HUES6 (cell line): Measurements from ENCODE around the gene FBXO3.

Experiments
- H3K27ac ChIP-seq: 2 replicates; pipeline ENCODE4 v1.7.0; 2013; ENCODE audit warnings: low read depth, mild to moderate bottlenecking, low read length, inconsistent platforms
- H3K27me3 ChIP-seq: 2 replicates; pipeline ENCODE4 v1.6.1; 2013; ENCODE audit warnings: low read length; ENCODE audit not compliant: control insufficient read depth, insufficient read depth
- H3K36me3 ChIP-seq: 2 replicates; pipeline ENCODE4 v1.6.1; 2013; ENCODE audit warnings: low read length; ENCODE audit not compliant: control insufficient read depth, insufficient read depth
- H3K4me1 ChIP-seq: 2 replicates; pipeline ENCODE4 v1.6.1; 2013; ENCODE audit warnings: low read length; ENCODE audit not compliant: control insufficient read depth, insufficient read depth
- H3K4me3 ChIP-seq: 2 replicates; pipeline ENCODE4 v1.5.1; 2013; ENCODE audit warnings: low read depth, low read length
- H3K9ac ChIP-seq: one replicate; pipeline ENCODE4 v1.6.1; 2013; ENCODE audit warnings: mild to moderate bottlenecking, low read length
- H3K9me3 ChIP-seq: 2 replicates; pipeline ENCODE4 v1.6.1; 2013; ENCODE audit warnings: low read depth, low read length; ENCODE audit not compliant: control insufficient read depth, insufficient read depth

The FBXO3 gene

DNA sequence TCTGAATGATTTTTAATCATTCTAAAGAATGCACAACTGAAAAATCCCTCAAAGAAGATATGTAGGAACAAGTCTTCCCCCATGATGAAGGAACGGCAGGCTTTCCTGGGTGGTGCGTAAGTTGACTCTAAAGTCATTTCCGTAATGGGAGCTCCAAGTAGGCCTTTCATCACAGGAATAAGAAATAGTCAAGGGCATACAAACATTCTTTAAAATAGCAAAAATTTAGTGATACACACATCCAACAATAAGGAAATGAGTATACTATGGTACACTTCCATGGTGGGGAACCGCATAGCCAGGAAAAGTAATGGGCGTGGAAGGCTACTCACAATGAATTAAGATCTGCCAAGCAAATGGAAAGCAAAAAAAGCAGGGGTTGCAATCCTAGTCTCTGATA, 48.8 kb downstream of the FBXO3 start:
- H3K9me3 ChIP-seq = no peaks in the 10 kb centered on the region
- no peak overlapping the region for H3K9ac ChIP-seq
- H3K4me1 ChIP-seq = peaks cover 27% of the 10 kb centered on the region; the same call in 1 of the 2 replicates
- no peaks in the 10 kb centered on the region for H3K27me3 ChIP-seq
- H3K4me3 ChIP-seq = no peak overlapping the region
- peaks cover 13% of the 10 kb centered on the region for H3K36me3 ChIP-seq
- H3K27ac ChIP-seq = no peak overlapping the region

DNA sequence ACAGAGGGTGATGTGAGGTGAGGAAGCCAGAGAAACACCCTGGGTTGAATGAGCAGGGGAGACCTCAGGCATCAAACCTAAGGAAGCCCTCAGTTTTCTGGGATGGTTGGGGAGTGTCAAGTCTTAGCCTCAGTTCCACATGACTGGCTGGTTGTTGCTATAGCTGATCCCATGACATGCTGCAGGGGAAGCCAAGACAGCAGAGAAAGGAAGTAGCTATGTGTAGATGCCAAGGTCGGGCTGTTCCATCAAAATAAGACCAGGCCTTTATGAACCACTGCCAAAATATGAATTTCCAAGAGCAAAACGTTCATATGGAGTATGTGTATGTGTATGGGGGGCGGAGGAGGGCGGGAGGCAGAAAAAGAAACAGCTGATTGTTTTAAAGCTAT, 49.7 kb downstream of the FBXO3 start:
- no peaks in the 10 kb centered on the region for H3K27me3 ChIP-seq
- no peaks in the 10 kb centered on the region for H3K9me3 ChIP-seq
- H3K4me1 ChIP-seq = peaks cover 27% of the 10 kb centered on the region; the same call in 1 of the 2 replicates
- H3K9ac ChIP-seq = peak overlapping the region; percentile 30
- no peak overlapping the region for H3K4me3 ChIP-seq
- H3K27ac ChIP-seq = no peak overlapping the region
- H3K36me3 ChIP-seq = peaks cover 20% of the 10 kb centered on the region

DNA sequence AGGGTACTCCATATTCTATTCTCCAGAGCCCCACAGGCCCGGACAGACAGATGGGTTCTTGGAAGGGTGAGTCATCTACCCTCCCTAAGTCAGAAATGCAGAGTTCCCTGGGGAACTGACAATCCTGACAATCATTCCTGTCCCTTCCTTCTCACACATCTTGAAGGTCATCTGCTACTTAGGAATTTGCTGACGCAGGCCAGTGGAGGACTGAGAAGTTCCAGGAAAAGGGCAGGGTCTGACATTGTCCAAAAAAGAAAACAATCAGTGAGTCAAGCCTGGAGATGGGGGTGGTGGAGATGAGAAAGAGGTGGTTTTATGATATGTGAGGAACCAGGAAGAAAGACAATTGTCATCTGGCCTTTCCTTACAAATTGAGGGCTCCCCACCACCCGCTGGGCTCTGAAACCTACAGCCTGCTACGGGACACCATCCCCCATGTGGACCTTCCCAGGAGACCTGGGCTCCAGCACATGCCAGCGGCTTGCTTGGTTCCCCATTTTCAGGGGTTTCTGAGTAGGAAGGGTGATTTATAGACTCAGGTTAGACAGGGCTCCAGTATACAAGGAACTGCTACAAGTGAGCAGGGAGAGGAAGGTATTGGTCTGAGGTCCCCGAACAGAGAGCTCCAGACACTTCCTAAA, 51.0 kb downstream of the FBXO3 start:
- Histone ChIP-seq H3K4me3 (no peak overlapping the region), H3K9ac (peak overlapping the region; percentile 8), H3K36me3 (peaks cover 27% of the 10 kb centered on the region), H3K9me3 (no peaks in the 10 kb centered on the region), H3K27ac (peak overlapping the region; percentile 50; the same call in 1 of the 2 replicates), H3K4me1 (peaks cover 27% of the 10 kb centered on the region; the same call in 1 of the 2 replicates), H3K27me3 (no peaks in the 10 kb centered on the region)

DNA sequence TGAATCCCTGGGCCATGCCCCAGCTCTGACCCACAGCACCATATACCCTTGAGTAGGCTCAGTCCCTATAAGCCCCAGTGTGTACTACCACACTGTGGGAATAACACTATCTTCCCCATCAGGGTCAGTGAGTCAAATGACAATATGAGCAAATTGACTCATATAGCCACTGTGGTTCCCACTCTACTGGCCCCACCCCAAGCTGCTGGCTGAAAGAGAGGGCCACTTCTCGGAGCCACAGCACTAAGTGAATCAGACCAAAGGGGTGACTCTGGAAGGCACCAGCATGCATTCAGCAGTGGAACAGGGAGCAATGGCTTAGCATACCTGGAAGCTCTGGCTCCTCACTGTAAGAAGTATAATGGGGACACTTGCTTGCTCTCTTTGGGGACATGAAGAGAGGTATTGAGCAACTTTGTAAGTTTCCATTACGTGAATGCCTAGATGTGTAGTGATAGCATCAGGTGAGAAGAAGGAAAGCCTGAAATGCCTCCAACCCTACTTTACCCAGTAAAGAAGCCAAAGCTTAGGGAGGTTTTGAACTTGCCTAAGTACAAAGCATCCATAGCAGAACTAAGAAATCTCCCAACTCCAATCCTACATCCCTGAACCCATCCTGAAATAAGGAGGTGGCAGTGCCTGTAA, 51.6 kb downstream of the FBXO3 start:
- Histone ChIP-seq H3K27ac (no peak overlapping the region; the same call in 1 of the 2 replicates), H3K4me1 (peaks cover 27% of the 10 kb centered on the region; the same call in 1 of the 2 replicates), H3K9ac (no peak overlapping the region)

DNA sequence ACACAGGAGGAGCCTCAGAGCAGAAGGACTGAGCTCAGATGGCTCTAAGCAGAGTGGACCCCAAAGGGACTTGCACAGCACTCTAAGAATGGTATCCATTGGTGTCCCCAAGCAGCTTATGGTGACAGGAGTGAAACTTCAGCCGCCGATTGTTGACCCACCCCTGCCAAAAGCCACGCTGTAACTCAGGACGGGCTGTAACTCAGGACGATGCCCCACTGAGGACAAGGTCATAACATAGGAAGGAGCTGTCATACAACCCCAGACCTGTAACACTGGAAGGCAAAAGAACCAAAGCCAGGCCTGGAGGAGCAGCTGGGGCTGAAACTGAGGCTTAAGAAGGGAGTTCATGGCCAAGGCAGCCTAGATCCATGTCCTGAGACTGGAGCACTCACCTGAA, 52.3 kb downstream of the FBXO3 start:
- Histone ChIP-seq H3K27ac (no peak overlapping the region), H3K4me3 (no peak overlapping the region), H3K27me3 (no peaks in the 10 kb centered on the region), H3K36me3 (peaks cover 35% of the 10 kb centered on the region), H3K4me1 (peaks cover 27% of the 10 kb centered on the region; the same call in 1 of the 2 replicates), H3K9ac (no peak overlapping the region), H3K9me3 (no peaks in the 10 kb centered on the region)

More for the DNA sequence above, 51.6 kb downstream of the FBXO3 start:
- Histone ChIP-seq H3K36me3 (peaks cover 28% of the 10 kb centered on the region), H3K27me3 (no peaks in the 10 kb centered on the region), H3K9me3 (no peaks in the 10 kb centered on the region), H3K4me3 (no peak overlapping the region)

DNA sequence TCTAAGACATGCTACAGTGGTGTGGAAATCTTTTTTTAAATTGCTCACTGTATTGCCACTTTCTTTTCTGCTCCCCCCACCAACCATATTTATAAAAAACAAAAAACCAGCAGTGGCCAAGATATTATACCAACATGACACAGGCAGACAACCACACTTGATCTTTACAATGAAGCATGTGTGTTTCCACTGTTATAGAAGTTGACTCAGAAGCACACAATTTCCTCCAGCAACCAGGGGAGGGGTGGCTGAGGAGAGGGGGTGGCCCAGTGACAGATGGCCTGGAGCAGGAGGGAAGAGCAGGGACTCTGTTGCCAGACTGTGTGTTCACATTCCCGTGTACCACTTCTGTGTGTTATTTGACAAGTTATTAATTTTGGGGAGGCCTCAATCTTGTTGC, 52.9 kb downstream of the FBXO3 start:
- Histone ChIP-seq H3K4me1 (peaks cover 27% of the 10 kb centered on the region; the same call in 1 of the 2 replicates), H3K27ac (no peak overlapping the region), H3K36me3 (peaks cover 40% of the 10 kb centered on the region), H3K27me3 (no peaks in the 10 kb centered on the region), H3K9me3 (no peaks in the 10 kb centered on the region), H3K4me3 (no peak overlapping the region), H3K9ac (no peak overlapping the region)

DNA sequence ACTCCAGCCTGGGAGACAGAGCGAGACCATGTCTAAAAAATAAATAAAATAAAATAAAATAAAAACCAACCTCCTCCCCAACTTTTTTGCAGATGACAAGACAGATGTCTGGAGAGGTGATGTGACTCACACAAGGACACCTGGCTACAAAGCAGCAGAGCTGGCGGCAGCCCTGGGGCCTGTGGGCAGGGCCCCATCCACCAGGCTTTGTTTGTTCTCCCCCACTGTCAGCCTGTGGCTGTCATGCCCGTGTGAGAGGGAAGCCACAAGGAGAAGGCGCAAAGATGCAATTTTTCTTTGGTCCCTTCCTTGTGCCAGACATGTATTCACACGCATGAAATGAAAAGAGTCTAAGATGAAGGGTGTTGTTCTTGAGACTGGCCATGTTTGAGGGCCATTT, 54.7 kb downstream of the FBXO3 start:
- Histone ChIP-seq H3K4me1 (peaks cover 24% of the 10 kb centered on the region; the same call in 1 of the 2 replicates), H3K27me3 (no peaks in the 10 kb centered on the region), H3K9ac (no peak overlapping the region), H3K9me3 (no peaks in the 10 kb centered on the region), H3K36me3 (peaks cover 46% of the 10 kb centered on the region), H3K27ac (no peak overlapping the region), H3K4me3 (no peak overlapping the region)

DNA sequence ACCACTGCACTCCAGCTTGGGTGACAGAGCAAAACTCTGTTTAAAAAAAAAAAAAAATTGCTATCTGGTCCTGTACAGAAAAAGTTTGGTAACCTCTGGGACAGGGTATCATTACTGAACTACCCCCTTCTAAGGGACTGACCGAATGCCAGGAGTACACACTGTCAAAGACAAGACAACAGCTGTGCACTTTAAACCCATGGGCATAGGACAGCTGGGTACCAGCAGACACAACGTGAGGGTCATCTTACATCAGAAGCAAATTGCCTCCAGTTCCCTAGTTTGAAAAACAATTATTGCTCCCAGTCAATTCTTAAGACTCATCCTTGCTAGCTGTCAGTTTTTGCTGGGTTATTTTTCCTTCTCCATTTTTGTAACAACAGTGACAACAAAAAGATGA, 55.9 kb downstream of the FBXO3 start:
- Histone ChIP-seq H3K9ac (no peak overlapping the region), H3K36me3 (peaks cover 56% of the 10 kb centered on the region), H3K4me1 (peaks cover 13% of the 10 kb centered on the region; the same call in 1 of the 2 replicates), H3K27ac (no peak overlapping the region), H3K27me3 (no peaks in the 10 kb centered on the region), H3K9me3 (no peaks in the 10 kb centered on the region), H3K4me3 (no peak overlapping the region)

DNA sequence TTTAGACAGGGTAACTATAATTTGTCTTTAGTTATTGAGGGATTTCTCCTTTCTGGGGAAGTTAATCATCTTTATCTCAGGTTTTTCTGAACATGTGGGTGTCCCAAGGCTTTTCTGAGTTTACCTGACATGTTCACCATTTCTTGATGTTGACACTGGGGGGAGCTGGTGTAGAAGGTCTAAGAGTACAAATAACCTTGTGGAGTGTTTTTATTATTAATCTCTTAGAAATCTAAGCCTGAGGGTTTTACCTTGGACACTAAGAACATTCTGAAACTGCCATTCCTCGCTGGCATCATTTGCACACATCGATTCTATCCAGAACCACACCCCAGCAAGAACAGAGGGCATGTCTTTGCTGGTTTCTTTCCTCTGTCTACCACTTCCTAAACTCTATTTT, 58.1 kb downstream of the FBXO3 start:
- H3K9ac ChIP-seq = no peak overlapping the region
- no peaks in the 10 kb centered on the region for H3K9me3 ChIP-seq
- peaks cover 55% of the 10 kb centered on the region for H3K36me3 ChIP-seq
- no peak overlapping the region for H3K4me3 ChIP-seq
- H3K27me3 ChIP-seq = no peaks in the 10 kb centered on the region
- H3K4me1 ChIP-seq = no peaks in the 10 kb centered on the region
- H3K27ac ChIP-seq = no peak overlapping the region

DNA sequence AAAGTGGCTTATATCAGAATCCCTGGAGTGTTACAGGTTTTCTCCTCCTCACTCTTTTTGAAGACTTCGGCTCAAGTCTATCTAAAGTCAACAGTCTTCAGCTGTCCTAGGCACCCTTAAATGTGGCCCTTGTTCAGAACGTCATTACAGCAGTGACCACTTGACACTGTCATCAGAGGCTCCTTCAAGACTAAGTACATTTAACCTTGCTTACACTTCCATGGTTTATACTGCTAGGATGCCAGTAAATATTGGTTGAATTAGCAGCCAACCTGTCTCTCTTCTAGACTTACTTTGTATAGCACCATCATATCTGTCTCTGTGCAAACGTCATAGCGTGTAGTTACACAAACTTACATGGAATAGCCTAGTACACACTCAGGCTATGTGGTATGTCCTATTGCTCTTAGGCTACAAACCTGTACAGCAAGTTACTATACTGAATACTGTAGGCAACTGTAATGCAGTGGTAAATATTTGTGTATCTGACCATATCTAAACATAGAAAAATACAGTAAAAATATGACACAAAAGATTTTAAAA, 60.4 kb downstream of the FBXO3 start:
- peaks cover 54% of the 10 kb centered on the region for H3K36me3 ChIP-seq
- H3K27ac ChIP-seq = no peak overlapping the region

DNA sequence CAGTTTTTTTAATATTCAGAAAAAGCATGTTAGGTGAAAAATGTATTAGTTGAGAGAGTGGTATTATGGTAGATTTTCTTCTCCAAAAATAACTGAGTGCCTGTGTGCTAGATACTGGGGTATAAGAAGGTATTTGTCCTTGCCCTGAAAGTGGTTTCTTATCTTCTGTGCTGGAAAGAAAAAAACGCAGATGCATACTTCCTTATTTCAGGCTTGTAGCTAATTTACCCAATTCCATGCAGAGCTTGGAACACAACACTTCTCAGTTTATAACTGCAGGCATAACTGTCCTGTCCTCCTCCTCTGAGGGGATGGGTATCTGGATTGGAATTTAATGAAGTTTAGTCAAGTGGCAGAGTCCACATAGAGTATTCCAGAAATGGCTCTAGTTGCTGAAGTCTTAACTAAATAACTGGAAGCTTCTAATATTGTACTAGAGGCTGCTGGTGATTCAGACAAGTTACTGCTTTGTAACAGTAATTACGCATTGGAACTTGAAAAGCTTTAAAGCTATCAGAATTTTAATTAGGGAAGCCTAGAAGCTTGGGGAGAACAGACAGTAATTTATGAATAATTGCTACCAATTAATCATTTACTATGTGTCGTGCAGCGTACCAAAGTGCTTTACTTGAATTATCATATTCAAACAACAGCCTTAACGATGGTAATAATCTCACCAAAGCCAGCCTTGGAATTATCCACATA, 61.0 kb downstream of the FBXO3 start:
- H3K9ac ChIP-seq = no peak overlapping the region
- no peak overlapping the region for H3K27ac ChIP-seq
- no peaks in the 10 kb centered on the region for H3K9me3 ChIP-seq
- H3K36me3 ChIP-seq = peaks cover 57% of the 10 kb centered on the region
- H3K27me3 ChIP-seq = no peaks in the 10 kb centered on the region
- H3K4me3 ChIP-seq = no peak overlapping the region
- no peaks in the 10 kb centered on the region for H3K4me1 ChIP-seq

More for the DNA sequence above, 60.4 kb downstream of the FBXO3 start:
- H3K4me1 ChIP-seq = no peaks in the 10 kb centered on the region
- no peak overlapping the region for H3K4me3 ChIP-seq
- H3K9ac ChIP-seq = no peak overlapping the region
- H3K27me3 ChIP-seq = no peaks in the 10 kb centered on the region
- H3K9me3 ChIP-seq = no peaks in the 10 kb centered on the region
